GM23338 (cell line): ENCODE measurements around the gene TNPO3. TPM values are rescaled to one million over a fixed set of nuclear protein-coding genes. Genes with fewer than 3 reads are reported as not detected.
"Not testable (repeated sequence)": the region's sequence is repeated elsewhere in the genome, so short reads cannot be mapped to it uniquely, and the experiment has no call there.

Experiments
- ATAC-seq: fragments of 200-7000 bp; cut with Tn5 transposase; 3 replicates; pipeline ENCODE4 v1.9.1; 2020
- DNase-seq: peaks from one replicate; pipeline ENCODE4 v3.0.0-alpha.2; 2015; ENCODE audit warnings: low spot score
- H2AFZ ChIP-seq: fragments of 200-600 bp; sonication (generic); 2 replicates; pipeline ENCODE4 v1.8.0; 2016; ENCODE audit warnings: antibody characterized with exemption, mild to moderate bottlenecking, moderate library complexity
- H3F3A ChIP-seq: fragments of 200-600 bp; sonication (generic); replicated peaks from 2 replicates; pipeline ENCODE4 v1.8.0; 2017; ENCODE audit warnings: antibody characterized with exemption, mixed run types, low read depth
- H3K27ac ChIP-seq: fragments of 200-600 bp; sonication (generic); 2 replicates; pipeline ENCODE4 v1.6.1; 2016; ENCODE audit warnings: low read depth
- H3K27me3 ChIP-seq: fragments of 200-600 bp; sonication (generic); 2 replicates; pipeline ENCODE4 v1.8.0; 2016; ENCODE audit warnings: mild to moderate bottlenecking, mixed run types, moderate library complexity; ENCODE audit not compliant: insufficient read depth
- H3K36me3 ChIP-seq: fragments of 200-600 bp; sonication (generic); 2 replicates; pipeline ENCODE4 v1.8.0; 2016; ENCODE audit warnings: mild to moderate bottlenecking; ENCODE audit not compliant: insufficient read depth
- H3K4me1 ChIP-seq: fragments of 200-600 bp; sonication (generic); 2 replicates; pipeline ENCODE4 v1.8.0; 2016; ENCODE audit warnings: mild to moderate bottlenecking, moderate library complexity; ENCODE audit not compliant: insufficient read depth
- H3K4me2 ChIP-seq: fragments of 200-600 bp; sonication (generic); 2 replicates; pipeline ENCODE4 v1.7.1; 2017; ENCODE audit warnings: mixed run types
- H3K4me3 ChIP-seq: fragments of 200-600 bp; sonication (generic); 2 replicates; pipeline ENCODE4 v1.6.1; 2016; ENCODE audit warnings: mixed run types
- H3K79me2 ChIP-seq: fragments of 200-600 bp; sonication (generic); replicated peaks from 2 replicates; pipeline ENCODE4 v1.8.0; 2017; ENCODE audit warnings: mild to moderate bottlenecking; ENCODE audit not compliant: insufficient read depth
- H3K9me2 ChIP-seq: fragments of 200-600 bp; sonication (generic); 2 replicates; pipeline ENCODE4 v1.8.0; 2017; ENCODE audit not compliant: insufficient read depth
- H4K20me1 ChIP-seq: fragments of 200-600 bp; sonication (generic); replicated peaks from 2 replicates; pipeline ENCODE4 v1.8.0; 2017; ENCODE audit warnings: mild to moderate bottlenecking; ENCODE audit not compliant: insufficient read depth
- H3K27ac Mint-ChIP-seq: 2 replicates; pipeline ENCODE4 v1.8.0; 2020; ENCODE audit warnings: inconsistent platforms, mild to moderate bottlenecking, moderate library complexity, mixed read lengths
- H3K27me3 Mint-ChIP-seq: 3 replicates; pipeline ENCODE4 v1.8.0; 2022; ENCODE audit warnings: low read depth, mild to moderate bottlenecking, moderate library complexity, mixed read lengths, inconsistent platforms; ENCODE audit not compliant: insufficient read depth, poor library complexity
- H3K36me3 Mint-ChIP-seq: 3 replicates; pipeline ENCODE4 v1.8.0; 2021; ENCODE audit warnings: low read depth, mild to moderate bottlenecking, inconsistent platforms, moderate library complexity, mixed read lengths
- H3K4me1 Mint-ChIP-seq: 3 replicates; pipeline ENCODE4 v1.8.0; 2020; ENCODE audit warnings: mild to moderate bottlenecking, inconsistent platforms, mixed read lengths
- H3K4me3 Mint-ChIP-seq: 3 replicates; pipeline ENCODE4 v1.8.0; 2021; ENCODE audit warnings: moderate library complexity, mild to moderate bottlenecking, inconsistent platforms, mixed read lengths
- H3K9me3 Mint-ChIP-seq: 3 replicates; pipeline ENCODE4 v1.8.0; 2020; ENCODE audit warnings: moderate library complexity, mild to moderate bottlenecking, inconsistent platforms, mixed read lengths
- CREB1 ChIP-seq: fragments of 250-450 bp; sonication (Bioruptor Pico); IDR thresholded peaks from 2 replicates; pipeline ENCODE4 v1.5.0; 2020; ENCODE audit warnings: low read depth, mild to moderate bottlenecking, moderate library complexity
- ETS1 ChIP-seq: IDR thresholded peaks from 2 replicates; pipeline ENCODE4 v1.6.1; 2016; ENCODE audit warnings: antibody characterized with exemption
- EZH2 ChIP-seq: fragments of 200-600 bp; sonication (generic); IDR thresholded peaks from one replicate; pipeline ENCODE4 v1.8.0; 2017; ENCODE audit warnings: antibody characterized with exemption, mild to moderate bottlenecking, low read depth; ENCODE audit not compliant: unreplicated experiment
- EZH2phosphoT487 ChIP-seq: fragments of 200-600 bp; sonication (generic); IDR thresholded peaks from one replicate; pipeline ENCODE4 v1.8.1; 2018; ENCODE audit warnings: antibody characterized with exemption; ENCODE audit not compliant: unreplicated experiment
- JUNB ChIP-seq: IDR thresholded peaks from one replicate; pipeline ENCODE4 v1.6.1; 2016; ENCODE audit warnings: antibody characterized with exemption; ENCODE audit not compliant: unreplicated experiment
- POLR2AphosphoS5 ChIP-seq: IDR thresholded peaks from 2 replicates; pipeline ENCODE4 v1.6.1; 2016; ENCODE audit warnings: antibody characterized with exemption, low read depth
- STAT1 ChIP-seq: IDR thresholded peaks from one replicate; pipeline ENCODE4 v1.6.1; 2016; ENCODE audit warnings: antibody characterized with exemption; ENCODE audit not compliant: unreplicated experiment
- ZNF331 ChIP-seq: fragments of 250-450 bp; sonication (Bioruptor Pico); IDR thresholded peaks from 2 replicates; pipeline ENCODE4 v1.5.0; 2020; ENCODE audit warnings: low read depth, mild to moderate bottlenecking, moderate library complexity
- polyA plus RNA-seq: library from polyadenylated mRNA; unstranded; fragments of >200 nt; fragmentation: Nextera tagmentation; extraction: Ambion mirVana; gene quantifications from 2 replicates; pipeline ENCODE4 v1.2.1, GENCODE V29; 2016
- total RNA-seq: library from RNA; depleted of rRNA; stranded (reverse); fragments of >200 nt; shearing (Covaris generic); gene quantifications from 2 replicates; pipeline ENCODE4 v1.2.3, GENCODE V29; 2014

TNPO3 gene
- total and polyA plus RNA-seq, 2 experiments from 2014 or later, result 38.2 to 127 TPM

- peak overlapping the region; percentile 83 for H3K4me3 ChIP-seq
- Mint-ChIP-seq H3K27ac (peak overlapping the region; percentile 100), H3K27me3 (peaks cover 13% of the 10 kb centered on the region), H3K4me1 (peaks cover 16% of the 10 kb centered on the region), H3K9me3 (no peaks in the 10 kb centered on the region), H3K4me3 (peak overlapping the region; percentile 93), H3K36me3 (peaks cover 12% of the 10 kb centered on the region)
- no peaks in the 10 kb centered on the region for H3K27me3 ChIP-seq
- no peak for TF ChIP-seq ZNF331 (CRISPR knock-in tag)
- no peak for TF ChIP-seq CREB1
- TF ChIP-seq JUNB, result no peak
- peaks cover 26% of the 10 kb centered on the region for H3K4me1 ChIP-seq
- peak overlapping the region; percentile 100 for H3K27ac ChIP-seq
- DNase-seq, result no peak
- no peak for ATAC-seq
- H3K79me2 ChIP-seq, result peaks cover 56% of the 10 kb centered on the region
- peak overlapping the region; percentile 93; the same call in 1 of the 2 replicates for H2AFZ ChIP-seq
- no peaks in the 10 kb centered on the region for H3K9me2 ChIP-seq
- H3F3A ChIP-seq, result 0 out of 2 replicates have a peak, but pooled peaks cover 4% of the 10 kb centered on the region
- no peaks in the 10 kb centered on the region for H3K36me3 ChIP-seq
- H4K20me1 ChIP-seq, result peaks cover 19% of the 10 kb centered on the region
- H3K4me2 ChIP-seq, result peak overlapping the region; percentile 92
Measured at GRCh38 chr7:129053938-129054437, 923 bp downstream of the TNPO3 start.

- Mint-ChIP-seq H3K4me1 (peaks cover 16% of the 10 kb centered on the region), H3K27ac (no peak overlapping the region), H3K9me3 (no peaks in the 10 kb centered on the region), H3K4me3 (peak overlapping the region; percentile 93), H3K27me3 (peaks cover 13% of the 10 kb centered on the region), H3K36me3 (peaks cover 14% of the 10 kb centered on the region)
- no peaks in the 10 kb centered on the region for H3K36me3 ChIP-seq
- H3K9me2 ChIP-seq, result no peaks in the 10 kb centered on the region
- 0 out of 2 replicates have a peak, but pooled peaks cover 4% of the 10 kb centered on the region for H3F3A ChIP-seq
- peaks cover 28% of the 10 kb centered on the region for H4K20me1 ChIP-seq
- no peak overlapping the region for H2AFZ ChIP-seq
- peaks cover 72% of the 10 kb centered on the region for H3K79me2 ChIP-seq
- DNase-seq (no peak), ATAC-seq (no peak)
- H3K4me1 ChIP-seq, result peaks cover 26% of the 10 kb centered on the region
- H3K27ac ChIP-seq, result no peak overlapping the region
- H3K27me3 ChIP-seq, result no peaks in the 10 kb centered on the region
- H3K4me2 ChIP-seq, result peak overlapping the region; percentile 92
- peak overlapping the region; percentile 83 for H3K4me3 ChIP-seq
- no peak for TF ChIP-seq EZH2phosphoT487
- no peak for TF ChIP-seq CREB1
- no peak for TF ChIP-seq ETS1
- no peak for TF ChIP-seq STAT1
- no peak for TF ChIP-seq EZH2
- TF ChIP-seq POLR2AphosphoS5, result no peak
Measured at GRCh38 chr7:129052441-129052840, 2.5 kb downstream of the TNPO3 start.

- not testable (repeated sequence) for H3K9me3 Mint-ChIP-seq, H3K4me2 ChIP-seq, H3K4me3 Mint-ChIP-seq, H3K36me3 ChIP-seq, H3K27ac ChIP-seq, H2AFZ ChIP-seq, H3K9me2 ChIP-seq, H3F3A ChIP-seq, H3K27ac Mint-ChIP-seq, ATAC-seq, H3K27me3 ChIP-seq, DNase-seq, H3K4me3 ChIP-seq
- H3K27me3 Mint-ChIP-seq, result peaks cover 13% of the 10 kb centered on the region
- H3K36me3 Mint-ChIP-seq, result peaks cover 14% of the 10 kb centered on the region
- H3K4me1 ChIP-seq, result peaks cover 26% of the 10 kb centered on the region
- H4K20me1 ChIP-seq, result peaks cover 32% of the 10 kb centered on the region
- peaks cover 82% of the 10 kb centered on the region for H3K79me2 ChIP-seq
- H3K4me1 Mint-ChIP-seq, result peaks cover 19% of the 10 kb centered on the region
Measured at GRCh38 chr7:129051459-129051858, 3.5 kb downstream of the TNPO3 start.
